Muscle of leg (tissue), 11 donors: ENCODE data around the gene UBAC1. TPM values are rescaled to one million over a fixed set of nuclear protein-coding genes. Genes with fewer than 3 reads are reported as not detected.

Experiments used
- DNase-seq: peaks from one replicate; pipeline ENCODE4 v3.0.0; 2013
- H3K27ac ChIP-seq: one replicate; pipeline ENCODE4 v1.5.1; 2013; ENCODE audit warnings: mild to moderate bottlenecking, low read length, control low read depth
- H3K27me3 ChIP-seq: one replicate; pipeline ENCODE4 v1.6.1; 2013; ENCODE audit warnings: low read length; ENCODE audit not compliant: control insufficient read depth, insufficient read depth
- H3K36me3 ChIP-seq: one replicate; pipeline ENCODE4 v1.6.1; 2013; ENCODE audit warnings: low read length; ENCODE audit not compliant: control insufficient read depth, insufficient read depth
- H3K4me1 ChIP-seq: one replicate; pipeline ENCODE4 v1.6.1; 2013; ENCODE audit warnings: low read length; ENCODE audit not compliant: control insufficient read depth, insufficient read depth
- H3K4me3 ChIP-seq: one replicate; pipeline ENCODE4 v1.5.1; 2013; ENCODE audit warnings: low read length, control low read depth
- H3K9me3 ChIP-seq: replicated peaks from 2 replicates; pipeline ENCODE4 v1.6.1; 2013; ENCODE audit warnings: low read depth, low read length; ENCODE audit not compliant: control insufficient read depth
- WGBS: methylation state at CpG from one replicate; pipeline ENCODE4 v1.1.5; 2013; ENCODE audit warnings: missing lambda C conversion rate; ENCODE audit not compliant: insufficient coverage; 5-methylcytosine and 5-hydroxymethylcytosine counted together
- polyA plus RNA-seq, 8 donors: library from polyadenylated mRNA; unstranded; fragments of 120-200 nt; gene quantifications; one replicate each; pipeline versions ENCODE4 v1.2.1 to v1.2.3, GENCODE V29; 2013; ENCODE audit warnings: inconsistent platforms in 1 of 8, low replicate concordance in 1 of 8; ENCODE audit not compliant: insufficient read length in 8 of 8, insufficient read depth in 1 of 8
- total RNA-seq: library from RNA; stranded (reverse); fragments of 120-200 nt; gene quantifications from one replicate; pipeline ENCODE4 v1.2.4, GENCODE V29; 2013

Gene UBAC1
- total and polyA plus RNA-seq, 9 donors: 34.1 to 51.8 (median 40.6) TPM

DNA sequence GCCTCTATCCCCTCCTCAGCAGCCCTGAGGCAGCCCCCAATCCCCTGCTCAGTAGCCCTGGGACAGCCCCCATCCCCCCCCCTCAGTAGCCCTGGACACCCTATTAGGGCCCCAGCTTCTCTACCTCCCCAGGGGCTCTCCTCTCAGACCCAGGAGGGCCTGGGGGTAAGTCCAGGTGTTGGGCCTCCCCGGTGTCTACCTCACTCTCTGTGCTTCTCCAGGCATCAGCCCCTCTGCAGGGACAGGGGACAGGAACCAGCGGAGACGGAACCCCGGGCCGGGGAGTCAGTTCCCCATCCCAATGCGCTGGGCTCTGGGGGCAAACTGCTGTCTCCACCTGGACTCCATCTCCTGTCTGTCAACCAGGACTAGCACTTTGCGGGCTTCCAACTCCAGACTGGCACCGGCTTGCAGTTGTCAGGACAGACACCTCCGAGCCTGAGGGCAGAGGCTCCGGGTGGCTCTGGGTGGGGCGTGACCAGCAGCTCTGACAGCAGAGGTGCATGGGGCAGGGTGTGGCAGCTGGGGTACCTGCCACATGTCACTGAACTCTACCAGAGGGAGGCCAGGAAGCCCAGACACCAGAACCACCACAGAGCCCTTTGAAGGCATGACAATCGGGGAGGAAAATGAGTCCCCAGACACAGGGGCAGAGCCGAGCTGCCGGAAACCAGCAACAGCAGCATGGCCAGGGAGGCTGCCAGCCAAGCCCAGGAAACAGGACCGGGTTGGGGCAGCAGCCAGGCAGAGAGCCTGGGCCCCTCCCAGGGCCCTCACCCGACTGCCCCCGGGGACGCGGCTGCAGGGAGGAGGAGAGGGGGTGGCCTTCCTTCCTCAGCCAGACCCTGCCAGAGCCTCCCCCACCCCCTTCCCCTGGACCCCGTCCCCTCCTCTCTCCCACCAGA is 17.7 kb upstream of the UBAC1 start:
- peak; percentile 63 for DNase-seq
- Histone ChIP-seq H3K27me3 (peaks cover 9% of the 10 kb centered on the region), H3K9me3 (no peaks in the 10 kb centered on the region), H3K4me1 (peaks cover 40% of the 10 kb centered on the region), H3K36me3 (no peaks in the 10 kb centered on the region), H3K4me3 (no peak overlapping the region), H3K27ac (peak overlapping the region; percentile 55)
- 46% methylated on average over 10 of the region's 20 CpGs for WGBS

- Histone ChIP-seq H3K36me3 (no peaks in the 10 kb centered on the region), H3K9me3 (no peaks in the 10 kb centered on the region), H3K27ac (peak overlapping the region; percentile 57), H3K27me3 (peaks cover 7% of the 10 kb centered on the region), H3K4me3 (no peak overlapping the region), H3K4me1 (peaks cover 43% of the 10 kb centered on the region)
- WGBS: 13% methylated on average over 10 of the region's 13 CpGs
- DNase-seq: peak; percentile 82
These were observed 15.8 kb upstream of the UBAC1 start for GRCh38 chr9:135976944-135977343.

GRCh38 chr9:135976531-135976930 is 15.4 kb upstream of the UBAC1 start:
- Histone ChIP-seq H3K27me3 (peaks cover 7% of the 10 kb centered on the region), H3K36me3 (no peaks in the 10 kb centered on the region), H3K4me1 (peaks cover 47% of the 10 kb centered on the region), H3K9me3 (no peaks in the 10 kb centered on the region), H3K4me3 (no peak overlapping the region), H3K27ac (peak overlapping the region; percentile 57)
- DNase-seq: no peak
- 34% methylated on average over 8 of the region's 13 CpGs for WGBS

- 87% methylated on average over 6 of the region's 10 CpGs for WGBS
- peaks cover 7% of the 10 kb centered on the region for H3K27me3 ChIP-seq
- DNase-seq: no peak
- H3K4me3 ChIP-seq: no peak overlapping the region
- peaks cover 49% of the 10 kb centered on the region for H3K4me1 ChIP-seq
- no peaks in the 10 kb centered on the region for H3K36me3 ChIP-seq
- H3K9me3 ChIP-seq: no peaks in the 10 kb centered on the region
- no peak overlapping the region for H3K27ac ChIP-seq
These were observed 14.7 kb upstream of the UBAC1 start for GRCh38 chr9:135975834-135976233.

DNA sequence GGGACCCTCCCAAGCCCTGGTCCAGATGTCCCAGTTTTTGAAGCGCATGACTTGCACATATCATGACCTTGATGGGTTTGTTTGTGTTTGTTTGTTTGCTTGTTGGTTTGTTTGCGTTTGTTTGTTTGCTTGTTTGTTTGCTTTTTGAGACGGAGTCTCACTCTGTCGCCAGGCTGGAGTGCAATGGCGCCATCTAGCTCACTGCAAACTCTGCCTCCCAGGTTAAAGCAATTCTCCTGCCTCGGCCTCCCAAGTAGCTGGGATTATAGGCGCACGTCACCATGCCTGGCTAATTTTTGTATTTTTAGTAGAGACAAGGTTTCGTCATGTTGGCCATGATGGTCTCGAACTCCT is 13.0 kb upstream of the UBAC1 start:
- H3K9me3 ChIP-seq: no peaks in the 10 kb centered on the region
- H3K4me1 ChIP-seq: peaks cover 36% of the 10 kb centered on the region
- no peak overlapping the region for H3K4me3 ChIP-seq
- DNase-seq: no peak
- WGBS: 58% methylated on average over 3 of the region's 10 CpGs
- H3K36me3 ChIP-seq: no peaks in the 10 kb centered on the region
- H3K27me3 ChIP-seq: peaks cover 7% of the 10 kb centered on the region
- H3K27ac ChIP-seq: no peak overlapping the region

GRCh38 chr9:135973277-135974219 is 12.4 kb upstream of the UBAC1 start:
- 40% methylated on average over 10 of the region's 23 CpGs for WGBS
- H3K9me3 ChIP-seq: no peaks in the 10 kb centered on the region
- peak; percentile 43 for DNase-seq
- no peak overlapping the region for H3K4me3 ChIP-seq
- peaks cover 31% of the 10 kb centered on the region for H3K4me1 ChIP-seq
- no peak overlapping the region for H3K27ac ChIP-seq
- H3K36me3 ChIP-seq: no peaks in the 10 kb centered on the region
- peaks cover 2% of the 10 kb centered on the region for H3K27me3 ChIP-seq

GRCh38 chr9:135971892-135972291 is 10.7 kb upstream of the UBAC1 start:
- H3K9me3 ChIP-seq: no peaks in the 10 kb centered on the region
- H3K36me3 ChIP-seq: no peaks in the 10 kb centered on the region
- peaks cover 2% of the 10 kb centered on the region for H3K27me3 ChIP-seq
- WGBS: 18% methylated on average over 11 of the region's 13 CpGs
- peaks cover 35% of the 10 kb centered on the region for H3K4me1 ChIP-seq
- no peak for DNase-seq
- no peak overlapping the region for H3K4me3 ChIP-seq
- no peak overlapping the region for H3K27ac ChIP-seq

DNA sequence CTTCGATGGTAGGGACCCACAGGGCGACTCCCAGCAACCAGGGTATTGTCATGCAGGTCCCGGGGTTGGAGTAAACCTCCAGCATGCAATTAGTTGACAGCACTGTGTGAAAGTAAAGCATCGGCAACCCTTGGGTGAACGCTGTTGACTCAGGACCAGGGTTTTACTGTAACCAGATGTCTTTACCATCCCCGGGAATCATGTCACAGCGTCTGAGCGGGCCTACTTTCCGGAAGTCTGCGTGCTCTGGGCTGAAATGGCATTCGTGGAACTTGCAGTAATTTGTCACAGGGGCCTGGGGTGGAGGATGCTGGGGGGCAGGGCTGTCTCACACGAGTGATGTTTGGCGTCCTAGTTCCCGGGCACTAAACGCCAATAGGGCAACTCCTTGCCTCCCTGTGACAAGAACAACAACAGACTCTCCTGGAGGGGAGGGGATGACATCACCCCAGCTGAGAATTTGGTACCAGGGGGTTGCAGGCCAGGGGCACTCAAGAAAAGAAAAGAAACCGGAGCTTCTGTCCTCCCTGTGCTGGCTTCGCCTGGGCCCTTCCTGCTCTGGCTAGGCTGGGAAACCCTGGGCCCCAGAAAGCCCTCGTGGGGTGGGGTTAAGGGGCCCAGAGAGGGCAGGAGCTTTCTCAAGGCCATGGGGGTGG is 10.1 kb upstream of the UBAC1 start:
- no peak overlapping the region for H3K4me3 ChIP-seq
- DNase-seq: no peak
- H3K9me3 ChIP-seq: no peaks in the 10 kb centered on the region
- H3K27ac ChIP-seq: no peak overlapping the region
- 38% methylated on average over 10 of the region's 18 CpGs for WGBS
- no peaks in the 10 kb centered on the region for H3K27me3 ChIP-seq
- peaks cover 28% of the 10 kb centered on the region for H3K4me1 ChIP-seq
- no peaks in the 10 kb centered on the region for H3K36me3 ChIP-seq

DNA sequence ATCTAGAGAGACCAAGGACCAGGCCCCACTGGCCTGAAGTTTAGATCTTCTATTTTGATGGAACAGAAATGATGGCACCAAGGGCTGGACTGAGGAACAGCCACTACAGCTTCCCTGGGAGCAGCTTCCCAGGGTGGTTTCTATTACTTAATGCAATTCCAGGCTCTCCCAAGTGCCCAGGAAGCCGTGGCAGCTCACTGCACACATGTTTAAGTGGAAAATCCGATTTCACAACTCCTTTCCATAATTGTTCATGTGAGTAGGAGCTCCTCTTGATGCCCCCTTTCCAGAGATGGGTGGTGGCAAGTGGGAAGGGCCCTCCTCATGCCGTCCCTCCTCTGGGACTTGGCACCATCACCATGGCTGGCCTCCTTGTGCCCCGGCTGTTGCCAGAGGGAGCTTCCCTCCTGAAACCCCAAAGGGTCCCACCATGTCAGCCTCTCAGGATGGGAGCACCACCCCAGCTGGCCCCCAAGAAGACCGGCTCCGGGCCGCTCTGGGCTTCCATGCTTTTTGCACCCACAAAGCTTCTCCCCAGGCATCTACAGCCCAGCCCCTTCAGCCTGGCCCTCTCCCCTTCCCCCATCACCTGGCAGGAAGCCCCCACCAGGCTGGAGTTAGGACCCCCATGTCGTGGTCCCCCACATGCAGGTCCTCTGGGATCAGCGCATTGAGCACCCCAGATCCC is 9.1 kb upstream of the UBAC1 start:
- H3K9me3 ChIP-seq: no peaks in the 10 kb centered on the region
- H3K27me3 ChIP-seq: no peaks in the 10 kb centered on the region
- WGBS: 85% methylated on average over 4 of the region's 9 CpGs
- H3K4me3 ChIP-seq: no peak overlapping the region
- H3K36me3 ChIP-seq: no peaks in the 10 kb centered on the region
- H3K4me1 ChIP-seq: peaks cover 25% of the 10 kb centered on the region
- DNase-seq: no peak
- no peak overlapping the region for H3K27ac ChIP-seq
